Prostate gland (tissue), 2 donors: ENCODE results near the gene DMBX1. TPM values are rescaled to one million over a fixed set of nuclear protein-coding genes. Genes with fewer than 3 reads are reported as not detected.

Source experiments
- DNase-seq: peaks from one replicate; pipeline ENCODE4 v3.0.0-alpha.2; 2019; ENCODE audit warnings: low spot score
- H3K27ac ChIP-seq, 2 donors: fragments of 200-600 bp; sonication (generic); 2 replicates each; pipeline ENCODE4 v1.5.1; 2017 to 2019
- H3K27me3 ChIP-seq: fragments of 200-600 bp; sonication (generic); replicated peaks from 2 replicates; pipeline ENCODE4 v1.5.1; 2019; ENCODE audit not compliant: insufficient read depth
- H3K36me3 ChIP-seq, 2 donors: fragments of 200-600 bp; sonication (generic); 1 replicate in 1 of 2; 2 replicates in 1 of 2; pipeline versions ENCODE4 v1.5.1 to v1.8.1; 2017 to 2019
- H3K4me1 ChIP-seq: fragments of 200-600 bp; sonication (generic); replicated peaks from 2 replicates; pipeline ENCODE4 v1.5.1; 2019
- H3K4me3 ChIP-seq, 2 donors: fragments of 200-600 bp; sonication (generic); 2 replicates each; pipeline ENCODE4 v1.5.1; 2017 to 2019
- H3K9me3 ChIP-seq: fragments of 200-600 bp; sonication (generic); 2 replicates; pipeline ENCODE4 v1.5.1; 2017
- CTCF ChIP-seq, 4 experiments: fragments of 200-600 bp in 2 of 4; fragments of 450-650 bp in 2 of 4; sonication (generic) in 2 of 4; IDR thresholded peaks; 1 replicate in 3 of 4; 2 replicates in 1 of 4; pipeline ENCODE4 v1.5.1; 2016 to 2019; ENCODE audit warnings: antibody characterized with exemption in 4 of 4, mild to moderate bottlenecking in 2 of 4, moderate library complexity in 2 of 4
- POLR2A ChIP-seq: fragments of 450-650 bp; IDR thresholded peaks from one replicate; pipeline ENCODE4 v1.6.1; 2016; ENCODE audit warnings: antibody characterized with exemption, mild to moderate bottlenecking
- POLR2AphosphoS5 ChIP-seq: sonication (generic); formaldehyde crosslinking; IDR thresholded peaks from one replicate; pipeline ENCODE4 v1.6.1; 2017; ENCODE audit warnings: antibody characterized with exemption
- WGBS: methylation state at CpG from one replicate; pipeline ENCODE4 v1.1.5; 2018; 5-methylcytosine and 5-hydroxymethylcytosine counted together
- intact Hi-C: fragments of 100-400 bp; cut with DNase I; formaldehyde crosslinking; loops from one replicate; pipeline ENCODE4 v1.14.2; 2022
- total RNA-seq, 2 donors: library from RNA; depleted of rRNA; stranded (reverse); fragments of >200 nt; gene quantifications; one replicate each; pipeline ENCODE4 v1.1.0, GENCODE V29; 2016

The DMBX1 gene
- total RNA-seq, 2 donors from 2014 or later, result not detected

- 65% methylated on average over 4 of the region's 4 CpGs for WGBS
- Histone ChIP-seq H3K27me3 (peaks cover 8% of the 10 kb centered on the region), H3K4me1 (no peaks in the 10 kb centered on the region), H3K36me3 (no peaks in the 10 kb centered on the region), H3K4me3 (no peak overlapping the region), H3K9me3 (no peaks in the 10 kb centered on the region), H3K27ac (no peak overlapping the region)
- TF ChIP-seq CTCF (IDR thresholded peaks at IDR 0.05) (no peak), POLR2A (no peak), POLR2AphosphoS5 (no peak)
- DNase-seq, result no peak
- intact Hi-C loops, result loop anchor here (5.0 kb wide), 1 partner anchor 45 kb away; no protein-coding TSS in a partner anchor
These were observed 7.7 kb upstream of the DMBX1 start for GRCh38 chr1:46481961-46482360.

GRCh38 chr1:46483589-46483988, 6.0 kb upstream of the DMBX1 start:
- no peak for DNase-seq
- TF ChIP-seq POLR2A, result no peak
- TF ChIP-seq CTCF (IDR thresholded peaks at IDR 0.05), result no peak
- no peak for TF ChIP-seq POLR2AphosphoS5
- no peaks in the 10 kb centered on the region for H3K36me3 ChIP-seq
- no peak overlapping the region for H3K4me3 ChIP-seq
- WGBS, result 85% methylated on average over 12 of the region's 12 CpGs
- H3K9me3 ChIP-seq, result no peaks in the 10 kb centered on the region
- no peak overlapping the region for H3K27ac ChIP-seq
- H3K4me1 ChIP-seq, result no peaks in the 10 kb centered on the region
- peaks cover 16% of the 10 kb centered on the region for H3K27me3 ChIP-seq
- intact Hi-C loops, result loop anchor here (5.0 kb wide), 1 partner anchor 44 kb away; no protein-coding TSS in a partner anchor

GRCh38 chr1:46484783-46485490, 4.7 kb upstream of the DMBX1 start:
- H3K27ac ChIP-seq, result no peak overlapping the region
- DNase-seq, result no peak
- H3K9me3 ChIP-seq, result no peaks in the 10 kb centered on the region
- intact Hi-C loops, result loop anchor here (5.0 kb wide), 1 partner anchor 42 kb away; no protein-coding TSS in a partner anchor
- H3K4me3 ChIP-seq, result no peak overlapping the region
- H3K4me1 ChIP-seq, result peaks cover 3% of the 10 kb centered on the region
- 50% methylated on average over 14 of the region's 14 CpGs for whole genome bisulfite sequencing
- no peak for TF ChIP-seq POLR2A
- no peak for TF ChIP-seq CTCF (IDR thresholded peaks at IDR 0.05)
- no peak for TF ChIP-seq POLR2AphosphoS5
- H3K27me3 ChIP-seq, result peaks cover 25% of the 10 kb centered on the region
- H3K36me3 ChIP-seq, result no peaks in the 10 kb centered on the region

GRCh38 chr1:46485564-46486431, 3.8 kb upstream of the DMBX1 start:
- Histone ChIP-seq H3K9me3 (no peaks in the 10 kb centered on the region), H3K27ac (no peak overlapping the region), H3K4me3 (no peak overlapping the region), H3K4me1 (peaks cover 5% of the 10 kb centered on the region), H3K27me3 (peaks cover 33% of the 10 kb centered on the region), H3K36me3 (no peaks in the 10 kb centered on the region)
- 16% methylated on average over 44 of the region's 58 CpGs for WGBS
- no peak for TF ChIP-seq POLR2A
- no peak for TF ChIP-seq POLR2AphosphoS5
- TF ChIP-seq CTCF (IDR thresholded peaks at IDR 0.05), result no peak
- DNase-seq, result no peak
- intact Hi-C loops, result no loop called here
